Activated B cell treated with CpG ODN at 0.5 μM for 24 hours (primary cell): ENCODE results near the gene FAM187B. TPM values are rescaled to one million over a fixed set of nuclear protein-coding genes. Genes with fewer than 3 reads are reported as not detected.

Experiments used
- ATAC-seq: fragments of 200-7000 bp; cut with Tn5 transposase; one replicate; pipeline ENCODE4 v1.10.0; 2021; ENCODE audit warnings: low read depth, mild to moderate bottlenecking, moderate library complexity
- CTCF ChIA-PET: fragments of 350-600 bp; sonication (Branson Sonifier 250); formaldehyde crosslinking; loops from one replicate; lab custom pipeline; 2021; ENCODE audit warnings: antibody characterized with exemption; lab: Charles Lee
- POLR2A ChIA-PET: fragments of 350-600 bp; sonication (Branson Sonifier 250); formaldehyde crosslinking; loops from one replicate; lab custom pipeline; 2021; ENCODE audit warnings: antibody characterized with exemption; lab: Charles Lee
- DNase-seq: peaks from one replicate; pipeline ENCODE4 v3.0.0; 2022
- H3K27ac Mint-ChIP-seq: one replicate; pipeline ENCODE4 v1.8.0; 2020; ENCODE audit warnings: mixed read lengths
- H3K27me3 Mint-ChIP-seq: one replicate; pipeline ENCODE4 v1.8.0; 2021; ENCODE audit warnings: mixed read lengths
- H3K36me3 Mint-ChIP-seq: one replicate; pipeline ENCODE4 v1.8.0; 2021; ENCODE audit warnings: low read depth, mixed read lengths
- H3K4me1 Mint-ChIP-seq: one replicate; pipeline ENCODE4 v1.8.0; 2021; ENCODE audit warnings: mixed read lengths
- H3K4me3 Mint-ChIP-seq: one replicate; pipeline ENCODE4 v1.8.0; 2020; ENCODE audit warnings: mild to moderate bottlenecking, mixed read lengths
- H3K9me3 Mint-ChIP-seq: one replicate; pipeline ENCODE4 v1.8.0; 2020; ENCODE audit warnings: mixed read lengths
- CTCF ChIP-seq: fragments of 200-600 bp; IDR thresholded peaks from one replicate; pipeline ENCODE4 v1.8.0; 2022; ENCODE audit warnings: antibody characterized with exemption, mild to moderate bottlenecking
- intact Hi-C: fragments of 100-400 bp; cut with micrococcal nuclease; formaldehyde crosslinking; loops from one replicate; pipeline ENCODE4 v1.15.1; 2024
- total RNA-seq: library from RNA; stranded (reverse); gene quantifications from 2 replicates; pipeline ENCODE4 v1.2.3, GENCODE V29; 2022

The FAM187B gene
- total RNA-seq, 1 donor from 2014 or later = not detected

GRCh38 chr19:35254341-35255297 lies 26.1 kb upstream of the FAM187B start:
- Mint-ChIP-seq H3K9me3 (no peaks in the 10 kb centered on the region), H3K4me1 (peaks cover 10% of the 10 kb centered on the region), H3K27me3 (no peaks in the 10 kb centered on the region), H3K36me3 (peaks cover 29% of the 10 kb centered on the region), H3K27ac (no peak overlapping the region), H3K4me3 (no peak overlapping the region)
- ChIA-PET POLR2A (interaction anchor here (0.6 to 3.2 kb wide), 4 partner anchors 9 to 101 kb away, joined by 3 to 13 read pairs (median 4); no protein-coding TSS in a partner anchor), CTCF (no interaction called here)
- no peak for DNase-seq
- no peak for TF ChIP-seq CTCF
- intact Hi-C loops = no loop called here
- no peak for ATAC-seq

GRCh38 chr19:35253316-35254286 lies 25.1 kb upstream of the FAM187B start:
- ChIA-PET CTCF (no interaction called here), POLR2A (no interaction called here)
- ATAC-seq (no peak), DNase-seq (no peak)
- H3K36me3 Mint-ChIP-seq = peaks cover 31% of the 10 kb centered on the region
- no peaks in the 10 kb centered on the region for H3K9me3 Mint-ChIP-seq
- intact Hi-C loops = no loop called here
- no peak for TF ChIP-seq CTCF
- no peaks in the 10 kb centered on the region for H3K27me3 Mint-ChIP-seq
- H3K4me3 Mint-ChIP-seq = no peak overlapping the region
- H3K27ac Mint-ChIP-seq = no peak overlapping the region
- peaks cover 21% of the 10 kb centered on the region for H3K4me1 Mint-ChIP-seq

GRCh38 chr19:35251456-35251855 lies 22.9 kb upstream of the FAM187B start:
- no peak for ATAC-seq
- Mint-ChIP-seq H3K27ac (peak overlapping the region; percentile 56), H3K27me3 (peaks cover 2% of the 10 kb centered on the region), H3K4me3 (no peak overlapping the region), H3K4me1 (peaks cover 33% of the 10 kb centered on the region), H3K36me3 (peaks cover 34% of the 10 kb centered on the region), H3K9me3 (no peaks in the 10 kb centered on the region)
- no peak for DNase-seq
- ChIA-PET POLR2A (interaction anchor here (0.6 to 1.9 kb wide), 4 partner anchors 13 to 96 kb away, joined by 3 to 15 read pairs (median 4); partner anchors contain the start of genes FFAR1 and USF2), CTCF (interaction anchor here (1.2 kb wide), 1 partner anchor 12 kb away, joined by 3 read pairs; no protein-coding TSS in a partner anchor)
- no peak for TF ChIP-seq CTCF
- intact Hi-C loops = no loop called here

GRCh38 chr19:35249848-35250711 lies 21.5 kb upstream of the FAM187B start:
- H3K4me1 Mint-ChIP-seq = peaks cover 31% of the 10 kb centered on the region
- DNase-seq (no peak), ATAC-seq (no peak)
- peaks cover 27% of the 10 kb centered on the region for H3K36me3 Mint-ChIP-seq
- intact Hi-C loops = no loop called here
- no peak for TF ChIP-seq CTCF
- peaks cover 2% of the 10 kb centered on the region for H3K27me3 Mint-ChIP-seq
- ChIA-PET CTCF (interaction anchor here (1.2 kb wide), 1 partner anchor 14 kb away, joined by 3 read pairs; no protein-coding TSS in a partner anchor), POLR2A (interaction anchor here (1.2 to 1.9 kb wide), 3 partner anchors 15 to 97 kb away, joined by 4 to 11 read pairs (median 4); partner anchors contain the start of genes FFAR1 and USF2)
- peak overlapping the region; percentile 91 for H3K4me3 Mint-ChIP-seq
- no peaks in the 10 kb centered on the region for H3K9me3 Mint-ChIP-seq
- H3K27ac Mint-ChIP-seq = peak overlapping the region; percentile 46
